GM10266 (cell line): Measurements from ENCODE around the gene PHF1.

ENCODE experiments used
- DNase-seq: peaks from one replicate; pipeline ENCODE4 v3.0.0; 2012; ENCODE audit errors: extremely low spot score
- TF ChIP-seq, protein P1 (sequence below): IDR thresholded peaks from 2 replicates; pipeline ENCODE4 v1.5.1; 2012; ENCODE audit warnings: mild to moderate bottlenecking, low read depth; ENCODE audit not compliant: control insufficient read depth, insufficient read depth; ENCODE audit errors: missing control alignments

The PHF1 gene

DNA sequence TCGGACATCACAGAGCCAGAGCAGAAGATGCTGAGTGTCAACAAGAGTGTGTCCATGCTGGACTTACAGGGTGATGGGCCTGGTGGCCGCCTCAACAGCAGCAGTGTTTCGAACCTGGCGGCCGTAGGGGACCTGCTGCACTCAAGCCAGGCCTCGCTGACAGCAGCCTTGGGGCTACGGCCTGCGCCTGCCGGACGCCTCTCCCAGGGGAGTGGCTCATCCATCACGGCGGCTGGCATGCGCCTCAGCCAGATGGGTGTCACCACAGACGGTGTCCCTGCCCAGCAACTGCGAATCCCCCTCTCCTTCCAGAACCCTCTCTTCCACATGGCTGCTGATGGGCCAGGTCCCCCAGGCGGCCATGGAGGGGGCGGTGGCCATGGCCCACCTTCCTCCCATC lies 32.2 kb downstream of the PHF1 start:
- DNase-seq: no peak
- TF ChIP-seq, protein P1, sequence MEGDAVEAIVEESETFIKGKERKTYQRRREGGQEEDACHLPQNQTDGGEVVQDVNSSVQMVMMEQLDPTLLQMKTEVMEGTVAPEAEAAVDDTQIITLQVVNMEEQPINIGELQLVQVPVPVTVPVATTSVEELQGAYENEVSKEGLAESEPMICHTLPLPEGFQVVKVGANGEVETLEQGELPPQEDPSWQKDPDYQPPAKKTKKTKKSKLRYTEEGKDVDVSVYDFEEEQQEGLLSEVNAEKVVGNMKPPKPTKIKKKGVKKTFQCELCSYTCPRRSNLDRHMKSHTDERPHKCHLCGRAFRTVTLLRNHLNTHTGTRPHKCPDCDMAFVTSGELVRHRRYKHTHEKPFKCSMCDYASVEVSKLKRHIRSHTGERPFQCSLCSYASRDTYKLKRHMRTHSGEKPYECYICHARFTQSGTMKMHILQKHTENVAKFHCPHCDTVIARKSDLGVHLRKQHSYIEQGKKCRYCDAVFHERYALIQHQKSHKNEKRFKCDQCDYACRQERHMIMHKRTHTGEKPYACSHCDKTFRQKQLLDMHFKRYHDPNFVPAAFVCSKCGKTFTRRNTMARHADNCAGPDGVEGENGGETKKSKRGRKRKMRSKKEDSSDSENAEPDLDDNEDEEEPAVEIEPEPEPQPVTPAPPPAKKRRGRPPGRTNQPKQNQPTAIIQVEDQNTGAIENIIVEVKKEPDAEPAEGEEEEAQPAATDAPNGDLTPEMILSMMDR: no peak

DNA sequence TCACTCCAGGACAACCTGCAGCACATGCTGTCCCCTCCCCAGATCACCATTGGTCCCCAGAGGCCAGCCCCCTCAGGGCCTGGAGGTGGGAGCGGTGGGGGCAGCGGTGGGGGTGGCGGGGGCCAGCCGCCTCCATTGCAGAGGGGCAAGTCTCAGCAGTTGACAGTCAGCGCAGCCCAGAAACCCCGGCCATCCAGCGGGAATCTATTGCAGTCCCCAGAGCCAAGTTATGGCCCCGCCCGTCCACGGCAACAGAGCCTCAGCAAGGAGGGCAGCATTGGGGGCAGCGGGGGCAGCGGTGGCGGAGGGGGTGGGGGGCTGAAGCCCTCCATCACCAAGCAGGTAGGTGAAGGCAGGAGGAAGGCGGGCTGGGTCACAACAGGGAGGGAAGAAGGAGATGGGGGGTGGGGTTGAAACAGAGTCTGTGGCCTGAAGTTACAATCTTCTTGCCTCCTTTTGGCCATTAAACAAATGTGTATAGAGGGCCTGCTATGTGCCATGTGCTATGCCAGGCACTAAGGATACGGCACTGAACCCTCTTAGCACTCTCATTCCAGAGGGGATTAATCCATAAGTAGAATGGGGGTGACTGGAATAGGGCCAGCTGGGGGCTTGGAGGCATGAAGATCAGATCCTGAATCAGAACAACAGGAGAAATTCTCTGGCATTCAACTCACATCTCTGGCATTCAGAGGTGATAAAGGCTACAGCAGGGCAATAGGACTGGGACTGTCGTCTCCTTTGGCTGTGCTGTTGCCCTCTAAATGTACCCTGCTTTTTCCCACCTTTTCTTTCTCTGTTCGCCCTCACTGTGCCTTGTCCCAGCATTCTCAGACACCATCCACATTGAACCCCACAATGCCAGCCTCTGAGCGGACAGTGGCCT lies 33.0 kb downstream of the PHF1 start:
- TF ChIP-seq, protein P1: no peak
- DNase-seq: no peak

DNA sequence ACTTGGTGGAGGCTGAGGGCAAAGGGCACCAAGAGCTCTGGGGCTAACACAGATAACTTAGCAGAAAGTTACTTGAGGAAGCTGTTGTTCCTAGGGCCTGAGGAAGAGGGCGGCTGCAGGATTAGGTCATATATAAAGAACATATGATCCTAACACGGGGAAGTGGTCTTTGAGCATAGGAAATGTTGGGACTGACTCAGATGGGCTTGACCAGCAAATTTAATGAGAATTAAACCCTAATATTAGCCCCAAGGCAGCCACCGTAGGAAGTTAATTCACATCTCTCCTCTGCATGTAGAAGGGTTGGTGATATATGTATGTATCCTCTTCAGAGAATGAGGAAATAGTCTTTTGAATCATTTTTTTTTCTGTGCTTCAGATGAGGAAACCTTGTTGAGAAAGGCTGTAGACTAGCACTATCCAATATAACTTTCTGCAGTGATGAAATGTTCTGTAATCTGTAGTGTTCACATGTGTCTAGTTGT lies 34.3 kb downstream of the PHF1 start:
- TF ChIP-seq, protein P1: no peak
- DNase-seq: no peak

DNA sequence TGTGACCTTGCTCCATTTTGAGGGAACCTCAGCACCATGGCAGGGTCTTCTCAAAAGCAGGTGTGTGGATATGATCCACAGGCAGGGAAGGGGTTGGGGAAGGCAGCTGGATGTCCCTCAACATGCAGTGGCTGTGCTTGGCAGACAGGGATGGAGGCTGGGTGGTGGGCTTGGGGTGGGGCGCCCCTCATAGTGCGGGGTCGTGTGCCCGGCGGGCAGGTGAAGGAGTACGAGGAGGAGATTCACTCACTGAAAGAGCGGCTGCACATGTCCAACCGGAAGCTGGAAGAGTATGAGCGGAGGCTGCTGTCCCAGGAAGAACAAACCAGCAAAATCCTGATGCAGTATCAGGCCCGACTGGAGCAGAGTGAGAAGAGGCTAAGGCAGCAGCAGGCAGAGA lies 35.5 kb downstream of the PHF1 start:
- DNase-seq: no peak
- TF ChIP-seq, protein P1: no peak

DNA sequence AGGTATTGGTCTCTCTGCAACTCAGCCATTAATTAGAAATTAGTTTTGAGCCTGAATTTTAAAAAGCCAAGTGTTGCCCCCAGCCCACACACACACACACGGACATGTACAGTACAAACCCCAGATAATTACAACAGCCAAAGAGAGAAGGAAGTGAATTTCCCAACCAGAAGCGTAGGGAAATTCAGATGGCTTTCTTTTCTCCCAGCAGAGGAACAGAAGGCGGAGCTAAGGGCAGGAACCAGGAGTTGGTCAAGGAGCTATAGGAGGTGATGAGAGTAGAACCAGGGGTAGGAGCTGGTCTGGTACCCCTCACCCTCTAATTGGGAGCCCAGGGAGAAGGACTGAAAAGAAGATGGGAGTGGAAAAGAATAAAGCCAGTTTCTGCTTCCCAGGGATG lies 39.6 kb downstream of the PHF1 start:
- DNase-seq: no peak

DNA sequence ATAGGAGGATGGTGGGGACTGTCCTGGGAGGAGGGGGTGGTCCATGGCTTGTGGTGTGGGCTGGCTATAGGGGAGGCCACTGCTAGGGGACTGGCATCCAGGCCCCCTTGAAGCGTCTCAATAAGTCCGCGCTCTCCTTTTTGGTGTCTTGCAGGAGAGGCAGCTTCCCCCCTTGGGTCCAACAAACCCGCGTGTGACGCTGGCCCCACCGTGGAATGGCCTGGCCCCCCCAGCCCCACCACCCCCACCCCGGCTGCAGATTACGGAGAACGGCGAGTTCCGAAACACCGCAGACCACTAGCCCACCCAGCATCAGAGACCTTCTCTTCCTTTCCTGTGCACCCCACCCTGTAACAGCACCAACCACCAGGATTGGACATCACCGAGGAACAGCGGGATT lies 40.8 kb downstream of the PHF1 start:
- TF ChIP-seq, protein P1: no peak
- DNase-seq: no peak

More for the DNA sequence above, 39.6 kb downstream of the PHF1 start:
- TF ChIP-seq, protein P1: no peak

DNA sequence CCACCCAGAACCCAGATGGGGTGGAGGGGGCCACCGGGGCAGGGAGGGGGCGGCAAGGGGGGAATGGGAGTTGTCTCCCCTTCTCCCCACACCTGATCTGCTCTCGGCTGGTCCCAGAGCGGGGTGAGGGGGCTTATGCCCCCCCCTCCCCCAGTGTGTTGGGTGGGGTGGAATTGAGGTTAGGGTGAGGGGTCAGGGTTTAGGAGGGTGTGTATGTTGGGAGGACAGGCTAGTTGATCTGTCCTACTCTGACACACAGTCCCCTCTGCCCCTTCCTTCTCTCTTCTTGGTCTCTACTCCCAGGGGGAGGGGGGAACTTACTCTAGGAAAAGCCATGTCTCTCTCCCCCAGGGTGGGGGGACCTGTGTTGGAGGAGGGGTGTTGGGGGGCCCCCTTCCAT lies 41.7 kb downstream of the PHF1 start:
- TF ChIP-seq, protein P1: no peak
- DNase-seq: no peak
